IMR-90 (cell line): ENCODE data around the gene INSYN1. TPM values are rescaled to one million over a fixed set of nuclear protein-coding genes. Genes with fewer than 3 reads are reported as not detected.
A peak's percentile ranks its signal among the peaks of the same experiment; 100 is the strongest.

ENCODE experiments used
- ATAC-seq: fragments of 200-7000 bp; cut with Tn5 transposase; 2 replicates; pipeline ENCODE4 v1.9.1; 2020; ENCODE audit warnings: low read depth, mild to moderate bottlenecking, moderate library complexity
- BruUV-seq: library from RNA; stranded (reverse); fragments of 400-500 nt; replicated peaks from 2 replicates; lab custom pipeline; 2021; lab: Mats Ljungman, UMichigan
- CTCF ChIA-PET: fragments of 300-600 bp; formaldehyde crosslinking; extraction: SDS; loops from one replicate; lab custom pipeline; 2021; ENCODE audit warnings: antibody characterized with exemption; lab: Yijun Ruan, JAX
- POLR2A ChIA-PET: fragments of 300-600 bp; sonication (Branson Sonifier 250); formaldehyde crosslinking; loops from one replicate; lab custom pipeline; 2022; ENCODE audit warnings: antibody characterized with exemption; ENCODE audit not compliant: unreplicated experiment; lab: Charles Lee
- DNase-seq: peaks from one replicate; pipeline ENCODE4 v3.0.0; 2013
- H2AFZ ChIP-seq: replicated peaks from 2 replicates; pipeline ENCODE3; 2013; ENCODE audit warnings: low read length, mild to moderate bottlenecking; ENCODE audit not compliant: poor library complexity
- H2AK5ac ChIP-seq: 2 replicates; pipeline ENCODE4 v1.6.1; 2013; ENCODE audit warnings: low read depth, low read length, inconsistent platforms
- H2AK9ac ChIP-seq: replicated peaks from 2 replicates; pipeline ENCODE3; 2013; ENCODE audit warnings: mild to moderate bottlenecking, low read depth, low read length, moderate library complexity; ENCODE audit not compliant: poor library complexity
- H2BK120ac ChIP-seq: 2 replicates; pipeline ENCODE4 v1.6.1; 2013; ENCODE audit warnings: low read depth, low read length, inconsistent platforms
- H2BK15ac ChIP-seq: 3 replicates; pipeline ENCODE4 v1.6.1; 2013; ENCODE audit warnings: low read depth, low read length, inconsistent platforms
- H2BK20ac ChIP-seq: 2 replicates; pipeline ENCODE4 v1.6.1; 2013; ENCODE audit warnings: low read depth, mild to moderate bottlenecking, inconsistent platforms, low read length, moderate library complexity
- H2BK5ac ChIP-seq: 2 replicates; pipeline ENCODE4 v1.6.1; 2013; ENCODE audit warnings: mild to moderate bottlenecking, low read depth, low read length, inconsistent platforms; ENCODE audit not compliant: poor library complexity, severe bottlenecking
- H3K14ac ChIP-seq: replicated peaks from 2 replicates; pipeline ENCODE4 v1.6.1; 2013; ENCODE audit warnings: low read depth, low read length, inconsistent platforms
- H3K18ac ChIP-seq: 2 replicates; pipeline ENCODE4 v1.6.1; 2013; ENCODE audit warnings: low read depth, low read length, control low read depth
- H3K23ac ChIP-seq: 2 replicates; pipeline ENCODE4 v1.6.1; 2013; ENCODE audit warnings: low read depth, low read length, inconsistent platforms
- H3K27ac ChIP-seq: 2 replicates; pipeline ENCODE4 v1.5.1; 2013; ENCODE audit warnings: mild to moderate bottlenecking, control low read depth, low read length; ENCODE audit not compliant: insufficient read depth
- H3K27me3 ChIP-seq: 2 replicates; pipeline ENCODE4 v1.6.1; 2013; ENCODE audit warnings: low read length; ENCODE audit not compliant: control insufficient read depth, insufficient read depth
- H3K36me3 ChIP-seq: 2 replicates; pipeline ENCODE4 v1.6.1; 2013; ENCODE audit warnings: low read length, mixed read lengths; ENCODE audit not compliant: control insufficient read depth, insufficient read depth
- H3K4ac ChIP-seq: 2 replicates; pipeline ENCODE4 v1.6.1; 2013; ENCODE audit warnings: low read depth, low read length, inconsistent platforms
- H3K4me1 ChIP-seq: 2 replicates; pipeline ENCODE4 v1.6.1; 2013; ENCODE audit warnings: low read length, mixed read lengths; ENCODE audit not compliant: control insufficient read depth, insufficient read depth
- H3K4me2 ChIP-seq: 2 replicates; pipeline ENCODE4 v1.6.1; 2013; ENCODE audit warnings: low read depth, mild to moderate bottlenecking, control low read depth, low read length, moderate library complexity
- H3K4me3 ChIP-seq: 2 replicates; pipeline ENCODE4 v1.5.1; 2013; ENCODE audit warnings: low read depth, mild to moderate bottlenecking, control low read depth, low read length, moderate library complexity; ENCODE audit not compliant: insufficient read depth
- H3K56ac ChIP-seq: 2 replicates; pipeline ENCODE4 v1.6.1; 2013; ENCODE audit warnings: low read length, inconsistent platforms; ENCODE audit not compliant: insufficient read depth; ENCODE audit errors: extremely low read depth
- H3K79me1 ChIP-seq, 2 experiments: 2 replicates each; pipeline ENCODE4 v1.6.1; 2013; ENCODE audit warnings: low read length in 2 of 2, inconsistent platforms in 1 of 2, low read depth in 1 of 2
- H3K9ac ChIP-seq: 2 replicates; pipeline ENCODE4 v1.6.1; 2013; ENCODE audit warnings: low read depth, low read length, control low read depth
- H3K9me1 ChIP-seq: 2 replicates; pipeline ENCODE4 v1.6.1; 2013; ENCODE audit warnings: low read length, inconsistent platforms; ENCODE audit not compliant: insufficient read depth
- H3K9me3 ChIP-seq: 2 replicates; pipeline ENCODE4 v1.6.1; 2013; ENCODE audit warnings: low read length; ENCODE audit not compliant: control insufficient read depth, insufficient read depth
- H4K20me1 ChIP-seq: 2 replicates; pipeline ENCODE4 v1.6.1; 2013; ENCODE audit warnings: low read length, inconsistent platforms; ENCODE audit not compliant: insufficient read depth
- H4K5ac ChIP-seq: 2 replicates; pipeline ENCODE4 v1.6.1; 2013; ENCODE audit warnings: mild to moderate bottlenecking, low read depth, low read length, control low read depth
- H4K8ac ChIP-seq, 2 experiments: 2 replicates each; pipeline ENCODE4 v1.6.1; 2013; ENCODE audit warnings: low read depth in 2 of 2, low read length in 2 of 2, control low read depth in 1 of 2, inconsistent platforms in 1 of 2
- H4K91ac ChIP-seq: 2 replicates; pipeline ENCODE4 v1.6.1; 2013; ENCODE audit warnings: low read depth, low read length, inconsistent platforms; ENCODE audit not compliant: insufficient read depth
- BHLHE40 ChIP-seq: fragments of 150-350 bp; IDR thresholded peaks from 2 replicates; pipeline ENCODE4 v1.6.1; 2016; ENCODE audit warnings: mild to moderate bottlenecking, low read depth, low read length
- CEBPB ChIP-seq: IDR thresholded peaks from 2 replicates; pipeline ENCODE4 v1.6.1; 2012; ENCODE audit warnings: low read depth, low read length, improper control_type of control experiment
- CHD1 ChIP-seq: IDR thresholded peaks from 2 replicates; pipeline ENCODE4 v1.6.1; 2012; ENCODE audit warnings: low read depth, low read length, improper control_type of control experiment
- FOS ChIP-seq: fragments of 150-350 bp; IDR thresholded peaks from 2 replicates; pipeline ENCODE4 v1.6.1; 2016; ENCODE audit warnings: low read depth, low read length
- MAFK ChIP-seq: IDR thresholded peaks from 2 replicates; pipeline ENCODE4 v1.6.1; 2012; ENCODE audit warnings: low read depth, low read length, improper control_type of control experiment
- MAZ ChIP-seq: IDR thresholded peaks from 2 replicates; pipeline ENCODE4 v1.6.1; 2012; ENCODE audit warnings: low read depth, mild to moderate bottlenecking, low read length, improper control_type of control experiment, moderate library complexity, borderline replicate concordance
- MXI1 ChIP-seq: IDR thresholded peaks from 2 replicates; pipeline ENCODE4 v1.6.1; 2012; ENCODE audit warnings: low read depth, mild to moderate bottlenecking, low read length, moderate library complexity, borderline replicate concordance
- NFE2L2 ChIP-seq: fragments of 150-350 bp; IDR thresholded peaks from 2 replicates; pipeline ENCODE4 v1.6.1; 2016; ENCODE audit warnings: low read depth, mild to moderate bottlenecking, low read length
- POLR2A ChIP-seq: IDR thresholded peaks from 2 replicates; pipeline ENCODE4 v1.6.1; 2012; ENCODE audit warnings: mild to moderate bottlenecking, low read depth, low read length
- RAD21 ChIP-seq: IDR thresholded peaks from 2 replicates; pipeline ENCODE4 v1.6.1; 2012; ENCODE audit warnings: low read length, improper control_type of control experiment
- RCOR1 ChIP-seq: IDR thresholded peaks from 2 replicates; pipeline ENCODE4 v1.6.1; 2012; ENCODE audit warnings: mild to moderate bottlenecking, low read length, improper control_type of control experiment; ENCODE audit not compliant: insufficient replicate concordance
- RFX5 ChIP-seq: IDR thresholded peaks from 2 replicates; pipeline ENCODE4 v1.8.0; 2012; ENCODE audit warnings: low read depth, mild to moderate bottlenecking, low read length, moderate library complexity
- SMC3 ChIP-seq: fragments of 150-350 bp; IDR thresholded peaks from 2 replicates; pipeline ENCODE4 v1.6.1; 2016; ENCODE audit warnings: low read depth, mild to moderate bottlenecking, antibody characterized with exemption, low read length, moderate library complexity
- WGBS, 2 experiments: methylation state at CpG; one replicate each; pipeline versions ENCODE4 v1.1.5 to v1.1.7; 2013; ENCODE audit warnings: missing lambda C conversion rate in 2 of 2; ENCODE audit not compliant: insufficient read length in 1 of 2; ENCODE audit errors: extremely low coverage in 2 of 2; 5-methylcytosine and 5-hydroxymethylcytosine counted together
- dilution Hi-C: fragments of 300-500 bp; cut with HindIII; formaldehyde crosslinking; loops from one replicate; pipeline ENCODE4 v1.14.3; 2018; ENCODE audit warnings: low sequenced_read_pairs; ENCODE audit not compliant: unreplicated experiment
- in situ Hi-C: fragments of 300-500 bp; cut with MboI; formaldehyde crosslinking; loops from 3 replicates; pipeline ENCODE4 v1.14.3; 2019; ENCODE audit warnings: low sequenced_read_pairs, inconsistent platforms, mixed read lengths
- intact Hi-C: fragments of 100-400 bp; cut with micrococcal nuclease; formaldehyde crosslinking; loops from 2 replicates; pipeline ENCODE4 v1.10.0; 2022
- polyA plus RNA-seq, 3 experiments: library from polyadenylated mRNA; depleted of rRNA; stranded (reverse); fragments of >200 nt; gene quantifications; 2 replicates each; pipeline ENCODE4 v1.2.3, GENCODE V29; 2012; ENCODE audit warnings: low replicate concordance in 1 of 3
- total RNA-seq: library from RNA; depleted of rRNA; stranded (reverse); fragments of >200 nt; gene quantifications from 2 replicates; pipeline ENCODE4 v1.2.3, GENCODE V29; 2012
- TF ChIP-seq, protein P1 (sequence below): fragments of 150-350 bp; IDR thresholded peaks from 2 replicates; pipeline ENCODE4 v1.6.1; 2017; ENCODE audit warnings: mild to moderate bottlenecking, antibody characterized with exemption, low read length, low read depth
- TF ChIP-seq, protein P2 (sequence below): conservative IDR thresholded peaks from 2 replicates; pipeline ENCODE4 v1.5.1; 2012; ENCODE audit warnings: mild to moderate bottlenecking, low read depth, low read length, improper control_type of control experiment
- TF ChIP-seq, protein P3 (sequence below): fragments of 150-350 bp; IDR thresholded peaks from 2 replicates; pipeline ENCODE4 v1.6.1; 2016; ENCODE audit warnings: low read depth, mild to moderate bottlenecking, low read length, moderate library complexity, borderline replicate concordance

INSYN1 gene
- total and polyA plus RNA-seq, 2 of the 4 experiments (the other 2 are of a cell fraction), result 0.18 to 0.34 TPM

DNA sequence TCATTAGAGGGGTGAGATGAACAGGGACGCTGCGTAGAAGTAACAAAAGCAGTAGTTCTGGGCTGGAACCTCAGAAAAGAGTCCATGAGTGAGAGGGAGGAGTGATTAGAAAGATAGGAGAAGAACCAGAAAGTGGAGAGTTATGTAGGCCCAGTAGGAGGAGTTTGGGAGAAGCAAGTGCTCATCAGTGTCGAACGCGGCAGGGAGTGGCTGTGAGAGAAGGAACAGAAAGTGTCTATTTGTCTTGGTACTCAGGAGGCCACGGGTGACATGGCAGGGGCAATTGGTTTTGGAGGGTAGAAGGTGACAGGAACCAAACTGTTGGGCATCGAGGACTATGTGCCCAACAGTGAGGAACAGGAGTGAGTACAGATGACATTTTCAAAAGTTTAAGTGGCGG, 1.3 kb upstream of the INSYN1 start:
- H3K9ac ChIP-seq, result no peak overlapping the region
- H2BK5ac ChIP-seq, result no peak overlapping the region
- ChIA-PET POLR2A (no interaction called here), CTCF (no interaction called here)
- no peak overlapping the region for H3K4me3 ChIP-seq
- peak overlapping the region; percentile 65 for H2AK9ac ChIP-seq
- intact Hi-C loops, result no loop called here
- H3K4me1 ChIP-seq, result no peaks in the 10 kb centered on the region
- no peak overlapping the region for H2BK15ac ChIP-seq
- 36% methylated on average over 2 of the region's 8 CpGs; no CpG with 5 or more reads in 1 of the 2 experiments for WGBS, 2 experiments
- no peak overlapping the region for H4K91ac ChIP-seq
- no peaks in the 10 kb centered on the region; the same call in none of the 2 replicates for H4K20me1 ChIP-seq
- no peak overlapping the region for H3K18ac ChIP-seq
- peaks cover 2% of the 10 kb centered on the region; the same call in 1 of the 2 replicates for H3K9me3 ChIP-seq
- H3K4ac ChIP-seq, result no peak overlapping the region
- dilution Hi-C loops, result no loop called here
- H2BK120ac ChIP-seq, result no peak overlapping the region
- H3K79me1 ChIP-seq, result no peaks in the 10 kb centered on the region
- no peak overlapping the region for H2AFZ ChIP-seq
- DNase-seq (no peak), ATAC-seq (no peak)
- H2AK5ac ChIP-seq, result no peak overlapping the region
- H4K5ac ChIP-seq, result no peak overlapping the region
- in situ Hi-C loops, result no loop called here
- no peak overlapping the region for H4K8ac ChIP-seq
- H3K56ac ChIP-seq, result no peak overlapping the region
- no peak overlapping the region for H3K27ac ChIP-seq
- BruUV-seq, result no TSS peak
- H3K4me2 ChIP-seq, result no peak overlapping the region
- no peak for TF ChIP-seq NFE2L2
- no peak for TF ChIP-seq RFX5
- no peak for TF ChIP-seq SMC3
- TF ChIP-seq MXI1, result no peak
- TF ChIP-seq BHLHE40, result no peak
- TF ChIP-seq FOS, result no peak
- no peak for TF ChIP-seq CHD1
- TF ChIP-seq RAD21, result no peak
- TF ChIP-seq, protein P1, sequence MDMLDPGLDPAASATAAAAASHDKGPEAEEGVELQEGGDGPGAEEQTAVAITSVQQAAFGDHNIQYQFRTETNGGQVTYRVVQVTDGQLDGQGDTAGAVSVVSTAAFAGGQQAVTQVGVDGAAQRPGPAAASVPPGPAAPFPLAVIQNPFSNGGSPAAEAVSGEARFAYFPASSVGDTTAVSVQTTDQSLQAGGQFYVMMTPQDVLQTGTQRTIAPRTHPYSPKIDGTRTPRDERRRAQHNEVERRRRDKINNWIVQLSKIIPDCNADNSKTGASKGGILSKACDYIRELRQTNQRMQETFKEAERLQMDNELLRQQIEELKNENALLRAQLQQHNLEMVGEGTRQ, result no peak
- TF ChIP-seq, protein P2, sequence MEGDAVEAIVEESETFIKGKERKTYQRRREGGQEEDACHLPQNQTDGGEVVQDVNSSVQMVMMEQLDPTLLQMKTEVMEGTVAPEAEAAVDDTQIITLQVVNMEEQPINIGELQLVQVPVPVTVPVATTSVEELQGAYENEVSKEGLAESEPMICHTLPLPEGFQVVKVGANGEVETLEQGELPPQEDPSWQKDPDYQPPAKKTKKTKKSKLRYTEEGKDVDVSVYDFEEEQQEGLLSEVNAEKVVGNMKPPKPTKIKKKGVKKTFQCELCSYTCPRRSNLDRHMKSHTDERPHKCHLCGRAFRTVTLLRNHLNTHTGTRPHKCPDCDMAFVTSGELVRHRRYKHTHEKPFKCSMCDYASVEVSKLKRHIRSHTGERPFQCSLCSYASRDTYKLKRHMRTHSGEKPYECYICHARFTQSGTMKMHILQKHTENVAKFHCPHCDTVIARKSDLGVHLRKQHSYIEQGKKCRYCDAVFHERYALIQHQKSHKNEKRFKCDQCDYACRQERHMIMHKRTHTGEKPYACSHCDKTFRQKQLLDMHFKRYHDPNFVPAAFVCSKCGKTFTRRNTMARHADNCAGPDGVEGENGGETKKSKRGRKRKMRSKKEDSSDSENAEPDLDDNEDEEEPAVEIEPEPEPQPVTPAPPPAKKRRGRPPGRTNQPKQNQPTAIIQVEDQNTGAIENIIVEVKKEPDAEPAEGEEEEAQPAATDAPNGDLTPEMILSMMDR, result no peak
- TF ChIP-seq MAZ, result no peak
- TF ChIP-seq MAFK, result no peak
- TF ChIP-seq POLR2A, result no peak
- TF ChIP-seq, protein P3, sequence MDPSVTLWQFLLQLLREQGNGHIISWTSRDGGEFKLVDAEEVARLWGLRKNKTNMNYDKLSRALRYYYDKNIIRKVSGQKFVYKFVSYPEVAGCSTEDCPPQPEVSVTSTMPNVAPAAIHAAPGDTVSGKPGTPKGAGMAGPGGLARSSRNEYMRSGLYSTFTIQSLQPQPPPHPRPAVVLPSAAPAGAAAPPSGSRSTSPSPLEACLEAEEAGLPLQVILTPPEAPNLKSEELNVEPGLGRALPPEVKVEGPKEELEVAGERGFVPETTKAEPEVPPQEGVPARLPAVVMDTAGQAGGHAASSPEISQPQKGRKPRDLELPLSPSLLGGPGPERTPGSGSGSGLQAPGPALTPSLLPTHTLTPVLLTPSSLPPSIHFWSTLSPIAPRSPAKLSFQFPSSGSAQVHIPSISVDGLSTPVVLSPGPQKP, result no peak
- no peak for TF ChIP-seq RCOR1
- TF ChIP-seq CEBPB, result no peak
- no peak overlapping the region for H3K14ac ChIP-seq
- no peaks in the 10 kb centered on the region for H3K36me3 ChIP-seq
- no peak overlapping the region for H3K23ac ChIP-seq
- H3K9me1 ChIP-seq, result peaks cover 3% of the 10 kb centered on the region; the same call in 1 of the 2 replicates
- H3K27me3 ChIP-seq, result peaks cover 78% of the 10 kb centered on the region
- no peak overlapping the region for H2BK20ac ChIP-seq
